GM19240 (cell line): ENCODE data around the gene EIPR1.

Experiments
- DNase-seq: peaks from one replicate; pipeline ENCODE4 v3.0.0; 2011; ENCODE audit warnings: low spot score; ENCODE audit not compliant: insufficient read length

Gene EIPR1

GRCh38 chr2:3249476-3249962 is 128.1 kb downstream of the EIPR1 start:
- no peak for DNase-seq

DNA sequence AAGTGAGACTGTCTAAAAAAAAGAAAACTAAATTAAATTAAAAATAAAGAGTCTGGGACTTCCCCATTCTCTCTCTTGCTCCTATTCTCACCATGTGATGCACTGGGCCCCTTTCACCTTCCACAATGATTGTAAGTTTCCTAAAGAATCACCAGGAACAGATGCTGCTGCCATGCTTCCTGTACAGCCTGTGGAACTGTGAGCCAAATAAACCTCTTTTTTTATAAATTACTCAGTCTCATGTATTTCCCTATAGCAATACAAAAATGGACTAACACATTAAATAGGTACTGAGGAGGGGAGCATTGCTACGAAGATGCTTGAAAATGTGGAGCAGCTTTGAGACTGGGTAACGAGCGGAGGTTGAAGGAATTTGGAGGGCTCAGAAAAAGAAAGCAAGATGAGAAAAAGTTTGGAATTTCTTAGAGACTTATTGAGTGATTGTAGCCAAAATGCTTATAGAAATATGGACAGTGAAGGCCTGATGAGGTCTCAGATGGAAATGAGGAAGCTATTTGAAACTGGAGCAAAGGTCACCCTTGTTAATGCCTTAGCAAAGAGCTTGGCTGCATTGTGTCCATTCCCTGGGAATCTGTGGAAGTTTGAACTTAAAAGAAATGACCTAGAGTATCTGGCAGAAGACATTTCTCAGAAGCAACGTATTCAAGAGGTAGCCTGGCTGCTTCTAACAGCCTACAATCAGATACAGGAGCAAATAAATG is 128.7 kb downstream of the EIPR1 start:
- no peak for DNase-seq

DNA sequence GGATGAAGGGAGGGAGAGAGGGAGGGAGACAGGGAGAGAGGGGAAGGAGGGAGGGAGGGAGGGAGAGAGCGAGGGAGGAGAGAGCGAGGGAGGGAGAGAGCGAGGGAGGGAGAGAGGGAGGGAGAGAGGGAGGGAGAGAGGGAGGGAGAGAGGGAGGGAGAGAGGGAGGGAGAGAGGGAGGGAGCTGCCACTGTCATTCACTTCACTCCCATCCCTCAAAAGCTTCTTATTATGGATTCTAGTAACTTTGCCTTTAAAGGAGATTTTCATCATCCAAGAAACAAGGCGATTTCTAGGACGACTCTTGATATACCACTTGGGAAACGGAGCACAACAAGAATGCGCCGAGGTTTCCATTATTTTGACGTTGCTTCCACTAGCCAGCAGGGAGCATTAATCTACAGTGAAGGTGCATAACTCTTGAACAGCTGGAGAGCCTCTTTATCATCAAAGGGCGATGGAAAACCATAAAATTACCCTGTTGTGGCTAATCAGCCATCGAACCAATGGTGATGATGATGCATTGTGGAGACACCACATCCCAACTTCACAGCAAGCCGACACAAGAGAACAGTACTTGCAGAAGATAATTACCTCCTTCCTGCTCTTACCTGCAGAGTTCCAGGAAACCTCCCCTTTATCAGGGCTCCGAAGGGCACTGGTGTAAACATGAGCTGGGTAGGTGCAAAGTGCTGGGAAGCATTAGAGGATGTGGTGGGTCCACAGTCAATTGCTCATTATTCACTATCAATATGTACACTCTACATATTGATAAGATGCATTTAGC is 130.5 kb downstream of the EIPR1 start:
- DNase-seq = no peak

DNA sequence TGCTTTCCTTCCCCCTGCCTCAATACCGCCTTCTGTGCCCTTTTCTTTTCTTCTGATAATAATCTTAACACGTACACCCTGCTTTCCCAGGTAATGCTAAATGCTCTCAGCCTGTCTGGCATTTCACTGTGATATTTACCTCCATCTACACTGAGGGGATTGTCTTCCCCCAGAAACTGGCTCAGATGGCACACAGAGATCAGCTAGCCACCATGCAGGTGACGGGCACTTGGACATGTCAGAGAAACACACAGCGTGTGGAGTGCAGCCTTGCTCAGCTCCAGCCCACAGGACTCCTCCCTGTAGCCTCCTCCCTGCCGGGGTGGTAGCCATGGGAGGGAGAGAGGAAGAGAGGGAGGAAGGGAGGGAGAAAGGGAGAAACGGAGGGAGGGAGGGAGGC is 131.2 kb downstream of the EIPR1 start:
- DNase-seq = no peak

GRCh38 chr2:3244486-3244885 is 133.1 kb downstream of the EIPR1 start:
- DNase-seq = no peak

DNA sequence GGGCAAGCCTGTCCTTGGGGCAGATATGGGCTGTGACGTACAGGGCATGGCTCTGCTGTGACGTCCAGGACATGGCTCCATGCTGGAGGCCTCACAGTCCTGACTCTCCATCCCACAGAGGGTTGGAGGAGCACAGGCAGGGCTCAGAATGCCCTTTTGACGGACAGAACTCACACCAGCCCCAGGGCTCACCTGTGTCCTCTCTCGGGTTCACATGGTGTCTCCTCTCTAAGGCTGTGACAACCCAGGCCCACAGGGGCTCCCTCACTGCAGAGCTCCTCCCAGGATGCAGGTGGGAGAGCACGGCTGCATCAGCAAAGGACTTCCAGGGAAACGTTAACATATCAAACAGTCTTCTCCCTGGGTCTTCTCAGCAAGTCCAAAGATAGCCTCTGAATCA is 133.8 kb downstream of the EIPR1 start:
- no peak for DNase-seq

DNA sequence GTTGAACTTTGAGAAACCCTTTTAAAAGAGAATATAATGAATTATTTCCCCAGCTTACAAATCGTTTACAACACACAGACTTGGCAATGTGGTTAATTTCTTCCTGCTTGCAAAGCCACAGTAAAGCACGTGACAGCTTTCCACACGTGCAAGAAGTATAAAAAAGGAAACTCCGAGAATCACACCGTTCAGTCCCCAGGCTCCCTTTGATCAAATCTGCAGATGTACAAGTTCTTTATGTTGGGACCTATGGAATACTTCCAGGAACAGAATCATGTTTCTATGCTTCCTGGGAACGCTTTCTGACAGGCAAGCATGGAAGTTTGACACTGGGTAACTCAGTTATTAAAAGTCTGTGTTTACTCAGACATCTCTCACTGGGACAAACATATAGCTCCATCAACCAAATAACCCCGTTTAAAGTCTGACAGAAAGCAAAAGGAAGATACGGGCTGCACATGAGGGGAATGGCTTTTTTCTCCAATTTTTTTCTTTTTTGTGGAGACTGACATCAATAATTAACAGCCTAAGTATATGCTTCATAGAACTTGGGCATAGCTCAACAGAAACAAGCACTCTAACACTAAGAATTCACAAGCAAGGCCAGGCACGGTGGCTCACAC is 134.8 kb downstream of the EIPR1 start:
- DNase-seq = no peak

GRCh38 chr2:3241971-3242746 is 135.5 kb downstream of the EIPR1 start:
- DNase-seq = no peak

GRCh38 chr2:3238951-3239841 is 138.4 kb downstream of the EIPR1 start:
- no peak for DNase-seq

GRCh38 chr2:3236300-3237045 is 141.1 kb downstream of the EIPR1 start:
- no peak for DNase-seq

DNA sequence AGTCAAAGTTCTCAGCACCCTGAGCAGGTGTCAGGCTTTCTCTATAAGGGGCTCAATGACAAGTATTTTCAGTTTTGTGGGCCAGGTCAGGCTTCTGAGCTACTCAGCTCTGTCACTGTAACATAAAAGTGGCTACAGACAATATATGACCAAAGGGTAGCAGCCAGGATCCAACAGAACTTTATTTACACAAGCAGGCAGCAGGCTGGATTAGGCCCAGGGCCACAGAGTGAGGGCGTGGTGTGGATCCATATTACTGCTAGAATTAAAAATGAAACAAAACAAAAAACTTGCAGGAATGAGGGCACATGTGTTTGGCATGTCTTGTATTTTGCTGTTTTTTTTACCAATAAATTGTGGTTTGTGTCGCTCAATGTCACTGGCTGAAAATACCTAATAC is 143.7 kb downstream of the EIPR1 start:
- no peak for DNase-seq

GRCh38 chr2:3229221-3229620 is 148.4 kb downstream of the EIPR1 start:
- DNase-seq = no peak

DNA sequence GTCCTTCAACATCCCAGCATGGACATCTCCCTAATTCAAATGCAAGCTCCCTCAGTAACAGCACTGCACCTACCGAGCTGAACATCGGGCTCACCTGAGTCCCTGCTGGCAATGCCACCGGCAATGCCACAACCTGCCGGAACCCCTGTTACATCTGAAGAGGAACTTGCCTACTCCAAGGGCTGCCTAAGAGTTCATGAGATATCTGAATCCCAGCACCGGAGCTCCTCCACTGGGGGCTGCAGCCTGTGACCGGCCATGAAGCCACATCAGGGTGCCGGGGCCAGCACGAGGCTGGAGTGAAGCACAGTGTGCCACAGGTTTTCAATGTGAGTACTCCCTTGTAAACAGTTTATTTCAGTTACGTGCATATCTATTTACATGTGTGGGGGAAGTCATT is 152.9 kb downstream of the EIPR1 start:
- DNase-seq = no peak

- peak; percentile 49 for DNase-seq
These were observed 154.3 kb downstream of the EIPR1 start for GRCh38 chr2:3223080-3223923.

DNA sequence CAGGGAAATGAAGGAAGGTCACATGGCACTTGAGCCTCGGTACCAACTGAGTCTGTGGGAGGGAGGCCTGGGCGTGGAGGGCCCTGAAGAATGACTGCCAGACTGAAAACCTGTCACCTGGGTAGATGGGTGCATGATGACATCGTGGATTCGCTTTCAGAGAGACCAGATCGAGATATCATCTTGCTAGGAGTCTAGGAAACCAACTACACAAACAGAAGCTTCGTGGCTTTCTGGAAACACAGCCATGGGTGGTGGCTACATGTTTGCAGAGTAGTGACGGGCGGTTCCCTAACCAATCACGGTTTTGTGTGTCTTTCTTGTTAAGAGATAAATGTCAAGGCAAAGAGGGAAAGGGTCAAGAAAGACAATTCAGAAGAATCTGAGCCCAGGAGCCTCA is 155.0 kb downstream of the EIPR1 start:
- DNase-seq = no peak

DNA sequence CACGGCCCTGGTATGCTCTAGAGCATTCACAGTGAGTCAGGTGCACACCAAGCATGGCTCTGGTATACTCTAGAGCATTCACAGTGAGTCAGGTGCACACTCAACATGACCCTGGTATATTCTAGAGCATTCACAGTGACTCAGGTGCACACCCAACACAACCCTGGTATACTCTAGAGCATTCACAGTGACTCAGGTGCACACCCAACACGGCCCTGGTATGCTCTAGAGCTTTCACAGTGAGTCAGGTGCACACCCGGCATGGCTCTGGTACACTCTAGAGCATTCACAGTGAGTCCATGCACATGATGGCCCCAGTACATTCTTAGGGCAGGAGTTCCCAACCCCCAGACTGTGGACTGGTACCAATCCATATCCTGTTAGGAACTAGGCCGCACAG is 158.1 kb downstream of the EIPR1 start:
- no peak for DNase-seq

- DNase-seq = no peak
These were observed 160.0 kb downstream of the EIPR1 start for GRCh38 chr2:3217646-3218045.

GRCh38 chr2:3216841-3217495 is 160.7 kb downstream of the EIPR1 start:
- no peak for DNase-seq
